T-helper 9 cell (primary cell): Measurements from ENCODE around the gene ZDHHC8.

ENCODE experiments used
- DNase-seq: peaks from one replicate; pipeline ENCODE4 v3.0.0-alpha.2; 2020

ZDHHC8 gene

DNA sequence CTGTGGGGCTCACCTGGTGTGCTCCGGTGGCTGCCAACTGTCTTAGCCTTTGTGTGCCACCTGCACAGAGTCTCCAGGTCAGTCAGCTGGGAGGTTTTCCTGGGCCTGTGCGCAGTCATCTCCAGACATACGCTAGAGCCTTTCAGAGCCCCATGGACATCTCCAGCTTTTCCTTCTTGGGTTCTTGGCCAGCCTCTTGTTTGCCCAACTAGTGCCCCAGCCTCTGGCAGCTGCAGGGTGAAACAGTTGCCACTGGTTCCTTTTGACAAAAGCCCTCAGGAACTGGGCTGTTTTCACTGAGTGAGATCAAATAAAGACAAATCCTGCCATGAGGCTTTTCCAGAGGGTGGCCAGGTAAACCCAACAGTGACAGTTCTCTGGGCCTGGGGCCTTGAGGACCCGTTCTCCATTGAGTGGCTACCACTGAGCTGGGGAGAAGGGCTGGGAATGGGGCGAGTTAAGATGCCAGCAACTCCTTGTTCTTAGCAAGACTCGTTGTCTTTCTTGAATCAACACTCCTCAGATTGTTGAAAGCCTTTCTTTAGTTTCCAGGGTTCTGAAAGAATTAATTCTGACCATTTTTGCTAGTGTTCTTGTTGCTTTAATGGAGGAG, 32.4 kb upstream of the ZDHHC8 start:
- no peak for DNase-seq

DNA sequence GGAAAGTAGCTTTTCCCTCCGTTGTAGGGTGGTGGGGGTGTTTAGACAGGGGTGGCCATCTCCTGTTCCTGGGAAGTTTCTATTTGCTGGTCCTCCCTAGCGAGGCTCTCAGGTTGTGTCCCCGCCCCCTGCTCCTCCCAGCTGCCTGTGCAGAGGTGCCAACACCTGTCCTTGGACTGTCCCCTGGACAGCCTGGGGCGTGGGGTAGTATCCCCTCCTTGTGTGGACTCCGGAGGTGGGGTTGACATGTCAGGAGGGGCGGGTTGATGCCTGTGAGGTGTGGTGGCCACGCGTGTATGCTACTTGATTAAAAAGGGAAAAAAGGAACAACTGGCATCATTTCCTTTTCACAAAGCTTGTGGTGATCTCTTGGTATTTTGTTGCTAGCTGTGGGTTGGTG, 30.0 kb upstream of the ZDHHC8 start:
- DNase-seq, result no peak

DNA sequence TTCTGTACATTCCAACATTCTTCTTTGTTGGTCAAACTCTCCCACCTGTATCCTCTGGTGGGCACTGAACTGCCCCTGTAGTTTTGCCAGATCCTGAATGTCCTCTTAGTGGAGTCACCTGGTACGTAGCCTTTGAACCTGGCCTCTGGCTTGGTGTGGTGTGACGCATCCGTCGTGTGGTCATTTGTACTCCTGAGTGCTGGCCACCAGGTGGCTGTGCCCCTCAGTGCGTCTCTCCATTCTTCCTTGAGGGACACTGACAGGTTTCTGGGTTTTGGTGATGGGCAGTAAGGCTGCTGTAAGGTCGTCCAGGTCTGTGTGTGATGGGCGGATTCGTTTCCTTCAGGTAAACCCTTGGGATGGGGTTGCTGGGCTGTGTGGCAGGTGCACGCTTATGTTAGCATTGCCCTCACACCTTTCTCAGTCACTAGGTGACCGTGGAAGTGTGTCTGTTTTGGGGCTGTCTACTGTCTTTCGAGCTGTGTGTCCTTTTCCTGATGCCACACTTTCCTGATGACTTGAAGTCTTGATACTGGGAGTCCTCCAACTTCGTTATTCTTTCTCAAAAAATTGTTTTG, 29.3 kb upstream of the ZDHHC8 start:
- no peak for DNase-seq

DNA sequence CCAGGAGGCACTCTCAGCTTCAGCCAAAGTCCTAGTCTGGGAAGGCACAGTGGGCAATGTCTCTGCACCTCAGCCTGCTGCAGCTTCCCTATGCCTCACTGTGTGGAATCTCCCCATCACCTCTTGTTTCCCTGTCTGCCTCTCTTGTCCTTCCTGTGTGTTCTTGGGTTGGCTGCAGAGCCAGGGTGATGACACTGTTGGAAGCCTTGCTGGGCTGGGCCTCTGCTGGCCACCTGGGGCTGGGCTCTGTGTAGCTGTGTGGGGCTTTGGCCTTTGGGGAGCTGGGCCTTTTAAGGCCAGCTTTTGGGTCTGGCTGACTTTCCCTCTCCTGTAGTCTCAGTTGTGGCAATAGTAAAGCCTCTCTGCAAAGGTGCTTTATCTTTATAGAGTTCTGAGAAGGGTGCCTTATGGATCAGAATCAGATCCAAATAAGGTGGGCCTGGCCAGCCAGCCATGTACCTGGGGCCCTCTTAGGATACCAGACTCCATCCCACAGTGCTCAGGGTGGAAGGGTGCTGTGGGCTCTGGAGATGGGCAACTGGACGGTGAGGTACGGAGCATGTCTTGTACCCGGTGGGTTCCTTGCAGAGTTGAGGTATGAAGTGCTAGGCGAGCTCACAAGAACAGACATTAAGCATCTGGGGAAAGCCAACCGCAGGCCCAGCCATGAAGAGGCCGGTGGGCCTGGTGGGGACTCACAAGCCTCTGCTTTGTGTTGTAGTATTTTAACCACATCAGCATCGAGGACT, 26.0 kb upstream of the ZDHHC8 start:
- DNase-seq, result no peak

DNA sequence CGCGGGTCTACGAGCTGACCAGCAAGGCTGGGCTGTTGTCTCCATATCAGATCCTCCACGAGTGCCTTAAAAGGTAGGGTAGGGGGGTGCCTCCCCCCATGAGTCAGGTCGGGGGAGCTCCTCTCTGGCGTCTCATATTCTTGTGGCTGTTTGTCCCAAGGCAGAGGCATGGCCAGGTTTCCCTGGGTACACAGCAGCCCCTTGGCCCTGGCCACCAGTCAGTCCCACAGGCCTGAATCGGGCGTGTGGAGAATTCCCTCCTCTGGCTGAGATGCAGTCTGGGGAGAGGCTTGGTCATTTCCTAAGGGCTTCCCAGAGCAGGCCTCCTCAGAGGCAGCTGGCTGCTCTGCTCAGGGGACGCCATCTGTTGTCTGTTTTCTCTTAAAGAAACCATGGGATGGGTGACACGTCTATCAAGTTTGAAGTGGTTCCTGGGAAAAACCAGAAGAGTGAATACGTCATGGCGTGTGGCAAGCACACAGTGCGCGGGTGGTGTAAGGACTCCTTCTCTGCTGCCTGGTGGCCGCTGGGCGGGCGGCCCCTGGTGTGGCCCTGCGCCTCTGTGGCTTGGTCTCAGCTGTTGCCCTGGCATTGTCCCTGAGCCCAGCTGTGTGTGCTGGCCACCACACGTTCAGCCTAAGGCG, 25.3 kb upstream of the ZDHHC8 start:
- DNase-seq, result no peak

DNA sequence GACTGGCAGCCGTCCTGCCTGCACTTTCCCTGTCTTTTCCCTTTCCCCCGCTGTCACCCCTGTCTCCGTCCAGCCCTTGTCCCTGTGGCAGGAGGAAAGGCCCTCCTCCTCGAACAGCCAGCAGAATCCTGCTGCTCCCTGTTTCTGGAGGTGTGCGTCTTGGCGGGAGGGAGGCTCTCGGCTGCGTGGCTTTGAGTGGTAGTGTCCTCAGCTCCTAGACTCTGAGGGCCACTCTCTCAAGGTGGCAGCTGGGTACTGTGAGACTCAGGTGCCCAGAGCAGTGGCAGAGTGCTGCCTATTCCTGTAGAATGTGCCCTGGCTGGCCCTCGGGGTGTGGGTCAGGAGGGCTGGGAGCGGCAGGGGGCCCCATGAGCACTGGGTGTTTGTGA, 24.8 kb upstream of the ZDHHC8 start:
- no peak for DNase-seq

DNA sequence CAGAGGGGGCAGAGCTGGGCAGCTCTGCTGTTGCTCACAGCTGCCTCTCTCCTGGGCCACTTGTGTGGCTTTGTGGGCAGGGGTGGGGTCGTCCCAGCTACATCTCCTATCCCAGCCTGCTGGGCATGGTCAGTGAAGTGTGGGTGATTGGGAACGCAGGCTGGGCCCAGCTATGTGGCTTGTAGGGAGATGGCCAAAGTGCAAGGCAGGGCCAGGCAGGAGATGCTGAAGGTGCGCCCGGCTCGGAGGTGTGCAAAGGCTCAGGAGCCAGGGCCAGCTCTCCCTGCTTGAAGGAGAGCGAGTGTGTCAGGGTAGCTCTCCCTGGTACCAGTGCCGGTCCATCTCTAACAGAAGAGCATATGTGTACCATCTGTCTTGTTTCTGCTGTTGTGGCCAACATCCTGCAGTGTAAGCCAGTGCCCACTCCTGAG, 24.1 kb upstream of the ZDHHC8 start:
- no peak for DNase-seq

DNA sequence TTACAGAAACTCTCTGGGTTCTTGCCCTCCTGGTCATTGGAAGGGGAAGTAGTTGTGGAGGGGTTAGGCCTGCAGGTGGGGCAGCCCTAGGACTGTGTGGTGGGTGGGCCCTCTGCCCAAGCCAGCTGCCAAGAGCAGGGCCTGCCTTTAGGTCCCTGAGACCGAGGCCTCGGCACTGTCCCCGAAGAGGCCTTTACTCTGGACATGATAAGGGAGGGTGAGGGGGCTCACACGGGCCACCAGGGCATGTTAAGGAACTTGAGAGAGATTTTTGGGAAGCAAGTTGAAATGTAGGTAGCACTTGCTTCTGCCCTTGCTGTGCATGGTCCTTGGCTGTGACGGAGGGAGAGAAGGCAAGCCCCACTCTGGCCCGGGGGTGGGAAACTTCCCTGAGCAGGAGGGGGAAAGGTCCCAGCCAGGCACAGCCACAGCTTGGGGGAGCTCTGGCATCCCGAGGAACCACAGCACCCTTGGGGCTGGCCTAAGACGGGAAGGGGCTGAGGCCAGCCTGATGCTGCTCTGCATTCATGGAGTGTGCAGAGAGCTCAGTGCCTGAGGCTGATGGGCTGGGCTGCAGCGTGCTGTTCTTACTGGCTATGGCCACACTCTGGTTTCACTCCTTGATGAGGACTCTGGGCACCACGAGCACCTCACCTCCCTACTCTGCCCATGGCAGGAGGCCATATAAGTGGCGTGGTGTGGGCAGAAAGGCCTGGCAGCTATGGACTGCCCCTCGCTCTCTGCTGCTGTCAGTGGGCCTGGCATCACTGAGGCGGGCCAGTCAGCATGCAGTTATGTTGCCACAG, 23.4 kb upstream of the ZDHHC8 start:
- DNase-seq, result no peak

DNA sequence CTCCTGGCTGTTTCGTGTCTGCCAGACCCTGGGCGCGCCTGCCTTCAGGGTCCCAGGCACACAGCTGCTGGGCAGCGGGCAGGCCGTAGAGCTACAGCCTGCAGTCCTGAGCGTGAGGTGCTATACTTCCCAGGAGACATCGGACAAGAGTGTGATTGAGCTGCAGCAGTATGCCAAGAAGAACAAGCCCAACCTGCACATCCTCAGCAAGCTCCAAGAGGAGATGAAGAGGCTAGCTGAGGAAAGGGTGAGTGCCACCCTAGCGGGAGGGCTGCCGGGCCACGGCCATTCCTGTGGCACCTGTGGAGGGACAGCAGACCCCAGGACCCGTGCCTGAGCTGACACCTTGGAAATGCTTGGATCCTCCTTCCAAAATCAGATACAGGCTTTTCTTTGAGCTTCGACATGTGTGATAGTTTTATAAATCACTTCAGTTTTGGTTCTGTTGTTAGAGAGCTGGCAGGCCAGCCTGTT, 22.8 kb upstream of the ZDHHC8 start:
- DNase-seq, result no peak

DNA sequence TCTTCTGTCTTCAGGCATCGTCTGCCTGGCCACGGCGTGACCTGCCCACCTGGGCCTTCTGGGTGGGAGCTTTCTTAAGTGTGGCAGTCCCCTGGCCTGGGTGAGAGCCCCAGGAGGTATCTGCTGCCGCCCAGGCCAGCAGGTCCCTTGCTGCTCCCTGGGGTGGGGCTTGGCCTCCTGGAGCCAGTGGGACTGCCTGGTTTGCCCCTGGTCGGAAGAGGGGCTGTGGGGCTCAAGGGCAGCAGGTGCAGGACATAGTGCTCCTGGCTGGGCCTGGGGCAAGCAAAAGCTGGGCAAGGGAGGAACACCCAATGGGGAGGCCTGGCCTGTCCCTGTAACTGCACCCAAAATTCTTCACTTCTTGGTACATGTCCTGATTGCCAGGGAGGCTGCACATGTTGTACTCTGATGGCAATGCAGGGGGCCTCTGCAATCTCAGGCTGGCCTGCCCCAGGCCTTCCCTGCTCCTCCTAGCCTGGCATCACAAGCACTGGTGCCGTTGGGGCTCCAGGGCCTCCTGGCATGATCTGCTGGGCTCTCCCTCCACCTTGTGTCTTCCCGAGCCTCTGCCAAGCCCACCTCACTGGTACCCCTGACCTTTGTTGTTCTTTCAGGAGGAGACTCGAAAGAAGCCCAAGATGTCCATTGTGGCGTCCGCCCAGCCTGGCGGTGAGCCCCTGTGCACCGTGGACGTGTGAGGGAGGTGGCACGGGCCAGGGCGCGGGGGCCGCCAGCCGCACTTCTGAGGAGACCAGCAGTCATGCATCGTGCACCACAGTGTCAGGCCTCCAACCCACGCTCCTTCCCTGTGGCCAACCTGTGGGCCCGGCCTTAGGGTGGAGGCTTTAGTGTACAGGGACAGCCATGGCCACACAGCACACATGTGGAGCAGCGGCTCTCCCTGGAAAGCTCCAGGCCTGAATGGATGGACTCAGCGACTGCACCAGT, 21.9 kb upstream of the ZDHHC8 start:
- DNase-seq, result no peak

DNA sequence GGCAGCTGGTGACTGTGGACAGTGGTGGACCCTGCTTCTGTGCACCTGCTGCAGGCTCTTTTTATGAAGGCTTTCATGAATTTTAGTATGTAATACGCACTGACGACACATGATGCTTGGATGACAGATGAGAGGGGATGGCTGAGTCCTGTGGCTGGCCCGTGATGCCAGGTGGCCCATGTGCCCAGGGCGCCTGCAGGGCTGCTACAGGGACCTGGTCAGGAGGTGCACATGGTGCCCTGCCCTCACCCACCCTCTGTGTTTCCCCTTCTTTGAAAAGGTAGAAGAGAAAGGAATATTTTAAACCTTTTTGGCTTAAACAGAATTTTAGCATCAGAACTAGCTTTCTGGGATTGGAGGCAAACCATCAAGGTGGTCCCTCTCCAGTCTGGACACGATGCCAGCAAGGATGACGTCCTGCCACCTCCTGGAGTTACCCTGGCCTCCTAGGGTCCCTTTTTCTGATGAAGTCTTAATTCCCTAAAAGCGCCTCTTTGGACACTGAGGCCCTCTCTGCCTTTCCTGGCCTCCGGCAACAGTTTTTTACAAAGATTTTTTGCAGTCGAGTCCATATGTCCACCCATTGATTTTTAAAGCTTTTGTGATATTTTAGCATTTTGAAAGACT, 21.1 kb upstream of the ZDHHC8 start:
- DNase-seq, result no peak

DNA sequence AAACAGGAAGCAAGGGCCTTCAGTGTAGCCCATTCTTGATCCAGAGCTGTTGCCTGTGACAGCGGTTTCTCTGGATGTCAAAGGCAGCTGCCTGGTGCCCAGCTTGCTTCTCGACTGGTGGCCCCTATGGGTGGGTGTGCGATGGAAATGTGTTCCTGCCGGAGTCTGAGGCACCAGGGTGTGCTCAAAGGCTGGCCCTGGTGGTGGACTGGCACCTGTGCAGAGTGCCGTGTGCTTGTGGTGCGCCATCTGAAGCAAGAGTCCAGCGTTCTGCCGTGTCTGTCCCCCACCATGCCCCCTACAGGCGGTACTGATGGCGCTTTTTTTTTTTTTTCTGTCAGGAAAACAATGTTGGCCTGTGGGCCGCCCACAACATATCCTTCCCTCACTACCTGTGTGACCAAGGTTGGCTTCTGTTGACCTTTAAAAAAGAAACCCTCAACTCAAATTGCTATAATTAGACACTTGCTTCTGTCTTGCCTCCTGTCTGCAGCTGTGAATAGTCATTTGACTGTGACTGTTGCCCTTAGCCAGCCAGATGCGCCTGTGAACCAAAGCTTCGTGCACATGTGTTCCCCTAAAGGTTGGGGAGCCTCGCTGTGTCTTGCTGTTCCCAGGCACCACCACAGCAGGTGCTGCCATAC, 20.4 kb upstream of the ZDHHC8 start:
- no peak for DNase-seq

DNA sequence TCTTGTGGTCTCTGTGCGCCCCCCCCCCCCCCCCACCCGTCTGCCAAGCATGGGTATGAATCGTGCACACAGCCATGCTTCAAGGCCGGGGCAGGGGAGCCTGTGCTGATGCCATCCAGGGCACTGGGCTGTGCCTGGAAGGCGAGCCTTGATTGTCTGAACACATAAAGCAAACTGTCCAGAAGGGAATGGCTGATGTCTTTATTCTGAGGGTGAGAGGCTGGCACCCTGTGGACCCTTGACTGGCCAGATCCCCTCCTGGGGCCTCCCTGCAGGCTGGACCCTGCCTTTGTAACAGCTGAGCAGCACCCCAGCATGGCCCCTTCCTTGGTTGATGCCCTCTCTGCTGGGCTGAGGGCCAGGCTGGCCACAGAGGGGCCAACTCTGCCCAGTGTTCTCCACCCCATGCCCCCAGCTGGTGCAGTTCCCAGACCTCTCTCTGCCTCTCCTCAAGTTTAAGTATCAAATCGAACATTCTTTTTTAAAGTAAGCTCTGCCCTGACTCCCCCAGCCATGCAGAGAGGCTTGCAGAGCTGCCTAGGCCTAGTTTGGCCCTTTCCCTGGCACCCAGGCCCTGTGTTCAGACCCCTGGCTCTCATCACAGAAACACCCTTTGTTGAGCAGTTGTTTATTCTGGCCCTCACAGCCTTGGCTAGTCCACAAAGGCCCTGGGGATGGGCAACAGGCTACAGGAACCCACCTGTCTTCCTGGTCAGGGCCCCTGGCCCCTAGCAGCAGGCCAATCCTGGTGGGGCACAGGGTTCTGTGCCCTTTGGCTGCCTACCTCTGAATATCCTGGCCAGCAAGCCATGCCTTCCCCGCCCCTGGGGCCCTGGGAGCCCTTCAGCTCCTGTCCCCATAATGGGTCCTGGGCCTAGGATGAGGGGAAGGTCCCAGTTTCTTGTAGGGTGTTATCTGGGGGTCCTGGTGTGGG, 19.6 kb upstream of the ZDHHC8 start:
- no peak for DNase-seq

DNA sequence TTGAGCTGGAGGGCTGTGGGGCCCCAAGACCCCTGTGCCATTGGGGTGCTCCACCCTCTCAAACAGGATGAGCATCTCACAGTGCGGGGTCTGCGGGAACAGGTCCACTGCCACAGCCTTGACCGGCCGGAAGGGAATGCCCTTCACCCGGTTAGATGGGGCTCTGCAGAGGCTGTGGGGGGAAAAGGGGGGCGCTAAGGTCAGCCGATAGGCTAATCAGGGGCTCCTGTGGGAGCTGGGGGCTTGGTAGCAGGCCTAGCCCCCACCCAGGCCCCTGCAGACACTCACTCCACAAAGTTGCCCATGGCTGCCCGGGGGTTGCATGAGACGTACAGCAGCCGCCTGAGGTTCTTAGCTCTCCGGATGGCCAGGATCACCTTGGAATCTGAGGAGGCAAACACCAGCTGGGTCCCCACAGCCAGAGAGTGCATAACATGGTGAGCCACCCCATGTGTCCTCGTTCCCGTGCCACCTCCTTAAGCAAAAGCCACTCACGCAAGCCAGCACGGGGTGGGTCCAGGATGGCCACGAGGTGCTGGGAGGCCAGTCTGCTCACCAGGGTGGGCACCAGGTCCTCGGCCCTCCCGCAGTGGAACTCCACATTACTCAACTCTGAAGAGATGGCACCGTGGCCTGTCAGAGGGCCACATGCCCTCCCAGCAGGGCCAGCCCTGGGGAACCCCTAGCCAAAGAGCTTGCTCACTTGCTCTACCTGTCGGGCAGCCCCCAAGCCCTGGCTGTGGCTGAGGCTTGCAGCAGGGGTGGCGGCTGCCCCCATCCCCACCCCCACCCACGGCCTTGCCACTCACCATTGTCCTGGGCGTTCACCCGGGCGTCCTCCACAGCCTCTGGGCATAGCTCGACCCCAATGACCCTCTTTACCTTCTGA, 18.7 kb upstream of the ZDHHC8 start:
- no peak for DNase-seq

DNA sequence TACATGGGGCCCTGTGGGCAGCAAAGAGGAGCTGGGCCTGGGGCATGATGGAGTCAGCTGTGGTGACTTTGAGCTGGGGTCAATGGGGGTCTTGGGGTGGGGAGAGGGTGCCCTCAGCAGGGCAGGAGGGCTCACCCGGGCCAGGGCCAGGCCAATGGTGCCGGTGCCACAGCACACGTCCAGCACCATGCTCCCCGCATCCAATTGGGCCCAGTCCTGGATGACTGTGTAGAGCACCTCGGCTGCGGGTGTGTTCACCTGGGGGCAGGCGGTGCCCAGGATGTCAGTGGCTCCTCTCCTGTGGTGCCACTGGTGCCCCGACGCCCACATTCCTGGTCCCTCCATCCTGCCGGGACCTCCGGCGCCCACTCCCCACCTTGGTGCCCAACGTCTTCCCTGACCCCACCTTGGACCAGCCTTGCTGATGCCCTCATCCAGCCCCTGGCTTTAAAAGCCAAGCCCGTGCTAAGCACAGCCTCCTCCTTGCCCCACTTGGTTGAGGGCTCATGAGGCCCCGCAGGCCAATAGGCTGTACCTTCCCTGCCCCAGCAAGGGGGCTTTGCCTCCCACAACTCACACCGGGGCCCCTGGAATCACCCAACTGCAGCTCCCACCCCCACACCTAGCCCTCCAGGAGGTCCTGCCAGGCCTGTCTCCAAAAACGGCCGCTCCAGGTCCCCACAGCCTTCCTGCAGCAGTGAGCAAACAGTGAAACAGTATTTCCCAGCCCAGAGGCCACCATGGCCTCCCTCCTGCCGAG, 17.9 kb upstream of the ZDHHC8 start:
- DNase-seq, result no peak

DNA sequence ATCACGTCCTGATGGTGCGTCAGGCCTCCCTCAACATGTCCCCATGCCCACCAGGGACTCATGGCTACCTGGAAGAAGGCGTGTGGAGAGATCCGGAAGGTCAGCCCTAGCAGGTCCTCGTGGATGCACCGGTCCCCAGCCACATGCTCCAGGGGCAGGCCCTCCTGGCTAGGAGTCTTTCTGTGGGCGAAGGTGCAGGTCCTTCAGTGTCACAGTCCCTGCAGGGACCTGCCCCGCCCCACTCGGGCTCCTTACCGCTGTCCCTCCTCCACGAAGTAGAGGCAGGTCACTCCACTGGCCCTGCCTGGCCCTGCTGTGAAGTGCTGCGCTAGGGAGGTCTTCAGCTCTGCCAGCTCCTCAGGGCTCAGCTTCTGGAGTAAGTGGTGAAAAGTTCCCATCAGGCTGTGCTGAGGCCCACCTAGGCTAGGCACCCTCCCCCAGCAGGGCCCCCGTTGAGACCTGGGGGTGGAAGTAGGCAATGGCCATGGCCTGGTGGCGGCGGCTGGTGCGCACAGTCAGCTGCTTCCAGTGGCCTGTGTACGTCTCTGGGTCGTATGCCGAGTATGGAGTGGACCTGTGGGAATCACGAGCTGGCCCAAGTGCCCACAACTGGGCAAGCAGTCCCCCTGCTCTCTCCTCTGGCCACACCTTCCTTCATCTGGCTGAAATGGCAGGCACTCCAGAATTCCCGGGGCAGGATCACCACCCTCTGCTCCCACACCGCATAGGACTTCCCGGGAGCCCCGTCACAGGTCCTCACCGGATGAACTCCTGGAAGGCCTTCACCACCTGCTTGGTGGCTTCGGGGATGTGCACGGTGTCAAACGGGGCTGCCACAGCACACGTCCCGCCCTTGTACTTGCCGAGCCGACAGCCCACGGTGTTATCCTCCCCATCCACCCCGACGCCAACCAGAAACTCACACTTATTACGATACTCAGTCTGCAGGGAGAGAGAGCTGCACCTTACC, 16.8 kb upstream of the ZDHHC8 start:
- no peak for DNase-seq
